CD4-positive, alpha-beta T cell treated with Interleukin-4 for 4 hours (primary cell): ENCODE measurements around the gene DVL2.

Experiments used
- DNase-seq: peaks from one replicate; pipeline ENCODE4 v3.0.0-alpha.2; 2020

DVL2 gene

DNA sequence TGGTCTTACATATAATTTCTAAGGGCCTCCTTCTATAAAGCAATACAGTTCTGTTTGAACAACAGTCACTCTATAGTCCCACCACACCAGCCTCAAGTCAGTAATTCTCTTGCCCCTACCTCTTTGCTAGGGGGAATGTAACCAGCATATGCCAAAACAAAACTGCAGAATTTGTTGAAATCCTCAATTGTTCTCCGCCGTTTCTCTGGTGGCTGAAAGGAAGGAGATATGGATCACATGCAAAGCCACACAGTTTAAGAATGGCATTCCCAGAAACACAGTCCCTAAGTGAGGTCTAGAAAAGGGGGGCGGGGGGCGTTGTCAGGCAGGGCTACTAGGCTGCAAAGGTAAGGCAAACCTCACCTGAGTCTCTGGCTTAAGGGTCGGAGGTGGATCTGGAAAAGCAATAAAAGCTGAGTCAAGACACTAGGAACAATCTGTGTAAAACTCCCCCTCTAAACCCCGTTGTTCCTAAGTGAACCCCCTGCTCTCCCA lies 3.0 kb upstream of the DVL2 start:
- no peak for DNase-seq

DNA sequence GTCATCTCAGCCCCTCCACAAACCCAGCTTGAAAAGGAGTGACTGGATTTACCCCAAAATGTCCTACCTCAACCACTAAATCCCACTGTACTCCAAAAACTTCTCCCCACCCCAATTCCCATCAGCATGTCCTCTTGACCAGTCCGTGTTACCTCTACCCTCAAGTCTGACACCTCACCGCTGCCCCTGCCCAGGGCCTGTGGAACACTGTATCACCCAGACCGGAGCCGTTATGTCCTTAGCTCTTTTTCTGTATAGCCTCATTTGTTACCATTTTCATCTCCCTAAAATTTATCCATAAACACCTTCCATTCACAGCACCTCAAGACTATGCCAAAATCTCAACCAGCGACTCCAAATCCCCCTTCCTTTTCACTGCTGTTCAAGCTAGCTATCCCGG lies 2.5 kb upstream of the DVL2 start:
- DNase-seq: no peak

DNA sequence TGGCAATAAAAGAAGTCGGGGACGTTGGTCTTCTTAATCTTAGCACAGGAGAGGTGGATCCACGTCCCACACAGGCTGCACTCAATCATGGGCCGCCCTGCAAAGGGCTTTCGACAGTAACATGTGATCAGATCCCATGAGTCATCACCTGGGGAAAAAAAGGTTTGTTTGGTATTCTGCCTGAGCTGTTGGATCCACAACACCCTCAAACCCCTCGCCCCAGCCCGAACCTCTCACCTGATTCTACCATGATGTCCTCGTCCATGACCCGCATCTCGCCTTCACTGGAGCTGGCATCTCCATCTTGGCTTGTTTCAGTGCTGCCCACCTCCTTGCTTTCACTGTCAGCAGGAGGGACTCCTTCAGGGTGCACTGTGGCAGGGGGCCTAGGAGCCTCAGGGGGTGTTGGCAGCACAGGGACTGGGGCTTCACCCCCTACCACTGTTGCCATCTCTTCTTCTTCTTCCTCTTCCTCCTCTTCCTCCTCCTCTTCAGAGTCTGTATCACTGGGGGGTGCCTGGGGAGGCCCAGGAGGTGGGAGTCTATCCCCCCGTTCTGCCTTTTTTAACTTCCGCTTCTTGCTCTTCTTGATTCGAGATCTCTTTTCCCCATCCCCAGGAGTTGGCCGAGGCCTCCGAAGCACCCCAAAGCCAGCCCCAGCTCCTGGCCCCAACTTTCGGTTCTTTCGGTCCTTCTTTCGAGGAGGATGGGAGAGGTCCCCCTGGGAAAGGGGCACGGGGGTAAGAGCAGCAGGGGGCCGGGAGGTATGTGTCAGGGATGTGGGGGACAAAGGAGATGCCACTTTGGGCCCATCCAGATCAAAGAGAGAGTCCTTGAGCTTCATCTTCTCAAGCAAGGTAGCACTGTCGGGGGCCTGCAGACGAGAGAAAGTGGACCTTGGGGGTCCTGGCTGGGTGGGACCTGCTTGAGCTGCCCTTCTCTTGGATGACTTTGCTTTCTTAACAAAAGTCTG lies 1.7 kb upstream of the DVL2 start:
- DNase-seq: no peak

DNA sequence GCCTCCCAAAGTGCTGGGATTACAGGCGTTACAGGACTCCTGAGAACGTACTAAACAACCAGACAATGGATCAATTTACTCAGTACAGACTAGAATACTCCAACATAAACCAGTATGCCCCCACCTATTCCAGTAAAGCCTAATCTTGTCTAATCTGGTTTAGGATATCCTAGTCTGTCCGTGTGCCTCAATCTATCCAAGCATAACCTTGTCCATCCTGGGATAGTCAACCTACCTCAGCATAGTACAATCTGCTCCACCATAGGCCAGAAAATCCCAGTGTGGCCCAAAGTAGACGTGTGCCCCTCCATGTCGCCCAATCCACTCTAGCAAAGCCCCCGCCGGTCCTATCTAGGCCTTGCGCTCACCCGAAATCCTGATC lies 625 bp downstream of the DVL2 start:
- no peak for DNase-seq

DNA sequence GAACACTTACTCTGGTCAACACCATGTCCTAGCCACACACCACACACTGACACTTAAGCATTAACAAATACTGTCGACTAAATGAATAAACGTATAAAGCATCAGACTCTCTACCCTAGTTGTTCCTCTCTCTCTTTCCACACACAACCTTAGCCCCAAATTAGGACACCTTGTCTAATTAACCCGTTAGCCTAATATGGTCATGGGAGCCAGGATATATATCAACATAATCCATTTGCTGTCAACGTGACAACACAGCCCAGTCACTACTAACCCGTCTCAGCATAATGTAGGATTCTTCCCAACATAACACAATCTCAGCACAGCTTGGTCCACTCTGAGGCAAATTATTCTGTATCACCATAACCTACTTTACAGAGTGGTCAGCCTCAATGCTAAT lies 2.2 kb downstream of the DVL2 start:
- DNase-seq: no peak

DNA sequence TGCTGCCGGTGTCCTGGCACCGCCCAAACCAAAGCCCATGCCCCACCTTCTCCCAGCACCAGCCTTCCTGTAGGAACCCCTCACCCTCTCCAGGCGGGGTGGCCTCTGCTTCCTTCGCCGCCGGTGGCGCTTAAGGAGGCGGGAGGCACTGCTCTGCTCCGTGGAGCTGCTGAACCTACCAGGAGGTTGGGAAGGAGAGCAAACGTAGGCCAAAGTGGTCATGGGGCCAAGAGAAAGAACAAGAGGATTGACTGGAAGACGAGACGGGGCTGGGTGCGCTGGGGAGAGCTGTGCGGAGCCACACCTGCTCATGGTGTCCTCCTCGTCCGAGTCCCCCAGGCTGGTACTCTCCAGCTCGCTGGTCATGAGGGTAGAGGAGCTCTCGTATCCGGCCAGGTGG lies 4.8 kb downstream of the DVL2 start:
- DNase-seq: no peak

DNA sequence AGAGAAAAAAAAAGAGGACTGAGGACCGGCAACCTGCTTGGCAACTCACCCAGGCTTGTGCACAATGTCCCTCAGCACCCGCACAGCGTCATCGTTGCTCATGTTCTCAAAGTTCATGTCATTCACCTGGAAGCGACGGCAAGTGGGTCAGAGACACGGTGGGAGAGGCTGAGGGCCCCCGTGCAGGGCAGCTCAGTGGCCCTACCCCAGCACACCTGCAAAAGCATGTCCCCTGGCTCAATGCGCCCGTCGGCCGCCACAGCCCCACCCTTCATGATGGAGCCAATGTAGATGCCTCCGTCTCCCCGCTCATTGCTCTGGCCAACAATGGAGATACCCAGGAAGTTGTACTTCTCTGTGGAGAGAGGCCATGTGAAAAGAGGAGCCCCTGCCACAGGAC lies 5.4 kb downstream of the DVL2 start:
- no peak for DNase-seq

DNA sequence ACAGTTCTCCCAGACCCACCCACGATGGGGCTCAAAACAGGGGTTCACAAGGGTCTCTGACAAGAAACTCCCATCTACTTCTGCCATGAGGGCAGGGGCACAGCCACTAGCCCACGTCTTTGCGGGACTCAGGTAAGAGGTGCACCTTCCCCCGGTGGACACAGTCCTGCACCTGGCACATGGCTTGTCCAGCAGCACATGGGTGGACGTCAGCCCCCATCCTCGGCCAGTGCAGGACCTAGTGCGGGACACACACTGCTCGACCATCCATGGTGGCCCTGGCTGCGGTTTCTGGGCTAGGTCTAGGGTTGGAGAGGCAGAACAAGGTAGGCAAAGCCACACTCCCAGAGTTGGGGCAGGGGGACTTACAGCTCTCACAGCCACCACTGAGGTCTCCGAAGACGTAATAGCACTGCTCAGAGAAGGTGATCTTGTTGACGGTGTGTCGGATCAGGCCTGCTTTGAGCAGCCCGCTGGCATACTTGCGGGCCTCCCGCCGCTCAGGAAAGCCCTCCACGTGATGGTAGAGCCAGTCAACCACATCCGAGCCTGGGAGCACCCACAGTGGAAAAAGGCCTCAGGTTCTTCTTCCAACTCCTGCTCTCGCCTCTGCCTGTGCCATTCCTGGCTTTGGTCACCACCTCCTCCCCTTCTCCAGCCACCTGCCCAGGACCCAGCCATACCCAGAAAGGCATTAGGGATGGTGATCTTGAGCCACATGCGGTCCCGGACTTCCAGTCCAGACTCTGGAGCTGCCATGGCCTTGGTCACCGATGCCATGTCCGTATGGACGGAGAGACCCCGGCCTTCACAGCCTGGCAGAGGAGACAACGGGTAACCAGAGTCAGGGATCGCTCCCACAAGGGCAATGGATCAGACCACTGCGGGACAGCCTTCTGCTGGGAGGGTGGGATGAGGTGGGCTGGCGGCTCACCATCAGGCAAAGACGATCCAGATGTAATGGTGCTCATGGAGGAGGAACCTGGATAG lies 7.3 kb downstream of the DVL2 start:
- DNase-seq: no peak

DNA sequence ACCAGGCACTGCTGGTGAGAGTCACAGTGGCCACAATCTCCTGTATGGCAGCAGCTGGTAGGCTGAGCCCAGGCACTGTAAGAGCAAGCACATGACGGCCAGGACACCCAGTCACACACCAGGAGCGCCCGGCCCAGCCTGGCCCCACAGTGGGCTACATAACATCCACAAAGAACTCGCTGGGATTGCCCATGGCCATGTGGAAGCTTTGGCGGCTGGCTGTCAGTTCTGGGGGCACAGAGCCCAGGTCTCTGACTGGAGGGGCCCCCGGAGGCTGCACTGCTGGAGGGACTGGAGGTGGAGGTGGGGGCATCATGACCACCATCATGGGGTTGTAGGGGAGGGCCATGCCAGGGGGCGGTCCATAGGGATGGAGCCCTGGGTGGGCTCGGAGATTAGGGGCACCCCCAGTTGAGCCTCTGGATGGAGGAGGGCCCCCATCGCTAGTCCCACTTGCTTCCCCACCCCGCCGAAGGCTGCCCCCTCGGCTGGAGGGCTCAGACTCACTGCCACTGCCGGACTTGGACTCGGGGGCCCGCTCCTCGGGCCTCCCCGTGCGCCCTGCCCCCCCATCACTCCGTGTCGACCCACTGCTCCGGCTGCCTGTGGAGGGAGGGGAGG lies 8.5 kb downstream of the DVL2 start:
- DNase-seq: no peak

DNA sequence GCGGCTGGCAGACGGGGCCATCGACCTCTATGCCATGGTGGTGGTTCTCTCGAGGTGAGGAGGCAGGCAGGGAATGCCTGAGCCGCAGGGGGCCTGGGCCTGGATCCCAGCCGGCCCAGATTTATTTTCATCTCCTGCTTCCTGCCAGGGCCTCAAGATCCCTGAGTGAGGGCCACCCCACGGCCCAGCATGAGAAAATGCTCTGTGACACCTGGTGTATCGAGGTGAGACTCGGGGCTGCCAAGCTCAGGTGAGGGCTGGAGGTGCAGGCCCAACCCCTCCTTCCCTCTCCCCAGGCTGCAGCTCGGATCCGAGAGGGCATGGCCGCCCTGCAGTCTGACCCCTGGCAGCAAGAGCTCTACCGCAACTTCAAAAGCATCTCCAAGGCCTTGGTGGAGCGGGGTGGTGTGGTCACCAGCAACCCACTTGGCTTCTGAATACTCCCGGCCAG lies 9.6 kb downstream of the DVL2 start:
- no peak for DNase-seq

DNA sequence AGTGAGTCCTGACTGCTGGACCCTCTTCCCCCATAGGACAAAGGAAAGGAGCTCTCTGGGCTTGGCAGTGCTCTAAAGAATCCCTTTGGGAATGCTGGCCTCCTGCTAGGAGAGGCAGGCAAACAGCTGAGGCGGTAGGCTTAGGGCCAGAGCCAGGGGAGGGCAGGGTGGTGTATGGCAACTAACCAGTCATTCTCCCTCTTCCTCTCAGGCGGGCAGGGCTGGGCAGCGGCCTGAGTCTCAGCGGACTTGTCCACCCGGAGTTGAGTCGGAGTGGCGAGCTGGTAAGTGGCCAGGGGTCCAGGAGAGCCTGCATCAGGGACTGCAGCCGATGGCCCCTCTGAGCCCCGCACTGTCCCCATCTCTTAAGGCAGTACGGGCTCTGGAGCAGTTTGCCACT lies 10.2 kb downstream of the DVL2 start:
- DNase-seq: no peak

DNA sequence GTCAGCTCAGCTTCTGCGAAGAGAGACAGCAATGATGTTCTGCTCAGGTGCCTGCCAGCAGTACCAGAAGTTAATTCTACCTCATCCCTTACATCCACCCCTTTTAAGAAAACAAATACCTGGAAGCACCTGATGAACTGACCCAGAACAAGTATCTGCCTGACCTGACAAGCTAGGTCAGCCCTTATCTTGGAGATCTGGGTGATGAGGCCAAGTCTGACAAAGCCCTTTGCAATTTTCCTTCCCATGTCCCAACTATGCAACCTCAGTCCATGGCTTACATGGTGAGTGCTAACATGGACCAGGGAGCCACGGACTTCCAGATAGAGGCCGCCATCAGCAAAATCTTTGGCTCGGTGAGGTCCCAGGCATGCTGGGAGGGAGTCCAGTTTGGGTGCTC lies 10.9 kb downstream of the DVL2 start:
- DNase-seq: no peak

DNA sequence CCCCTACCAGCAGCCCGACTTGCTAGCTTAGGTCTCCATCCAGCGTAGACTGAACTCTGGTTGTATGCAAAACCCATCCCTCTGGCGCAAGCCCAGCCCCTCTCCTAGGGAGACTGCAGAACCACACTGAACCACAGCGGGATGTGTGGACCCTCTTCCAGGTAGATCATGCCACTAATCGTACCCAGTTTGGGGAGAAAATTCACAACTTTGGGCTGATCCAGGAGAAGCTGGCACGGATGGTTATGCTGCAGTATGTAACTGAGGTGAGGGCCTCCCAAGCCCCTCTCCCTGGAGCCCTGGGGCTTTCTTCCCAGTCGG lies 11.4 kb downstream of the DVL2 start:
- no peak for DNase-seq

DNA sequence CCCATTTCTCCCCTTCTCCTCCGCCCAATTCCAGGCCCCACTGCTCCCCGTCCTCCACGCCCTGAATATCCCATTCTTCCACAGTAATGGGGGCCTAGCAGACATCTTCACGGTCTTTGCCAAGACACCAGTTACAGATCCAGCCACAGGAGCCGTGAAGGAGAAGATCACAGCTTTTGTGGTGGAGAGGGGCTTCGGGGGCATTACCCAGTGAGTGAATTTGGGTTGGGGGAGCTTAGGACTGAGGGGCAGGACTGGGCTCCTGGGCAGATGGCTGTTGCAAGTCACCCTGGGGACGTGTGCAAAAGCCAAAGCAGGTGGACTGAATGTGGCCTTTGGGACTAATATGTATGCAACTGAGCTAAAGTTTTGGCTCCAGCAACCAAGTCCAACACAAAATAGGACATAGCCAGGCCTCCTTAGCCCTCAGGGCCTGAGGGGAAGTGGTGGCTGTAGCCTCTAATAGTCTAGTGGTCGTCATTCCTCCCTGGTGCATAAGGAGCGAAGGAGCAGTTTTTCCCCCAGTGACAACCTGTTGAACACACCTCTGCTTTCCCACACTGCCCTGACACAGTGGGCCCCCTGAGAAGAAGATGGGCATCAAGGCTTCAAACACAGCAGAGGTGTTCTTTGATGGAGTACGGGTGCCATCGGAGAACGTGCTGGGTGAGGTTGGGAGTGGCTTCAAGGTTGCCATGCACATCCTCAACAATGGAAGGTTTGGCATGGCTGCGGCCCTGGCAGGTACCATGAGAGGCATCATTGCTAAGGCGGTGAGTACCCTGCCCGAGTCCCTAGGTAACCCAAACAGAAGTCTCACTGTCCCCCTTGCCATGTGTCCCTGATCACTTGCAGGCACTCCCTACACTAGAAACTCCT lies 12.0 kb downstream of the DVL2 start:
- DNase-seq: no peak

DNA sequence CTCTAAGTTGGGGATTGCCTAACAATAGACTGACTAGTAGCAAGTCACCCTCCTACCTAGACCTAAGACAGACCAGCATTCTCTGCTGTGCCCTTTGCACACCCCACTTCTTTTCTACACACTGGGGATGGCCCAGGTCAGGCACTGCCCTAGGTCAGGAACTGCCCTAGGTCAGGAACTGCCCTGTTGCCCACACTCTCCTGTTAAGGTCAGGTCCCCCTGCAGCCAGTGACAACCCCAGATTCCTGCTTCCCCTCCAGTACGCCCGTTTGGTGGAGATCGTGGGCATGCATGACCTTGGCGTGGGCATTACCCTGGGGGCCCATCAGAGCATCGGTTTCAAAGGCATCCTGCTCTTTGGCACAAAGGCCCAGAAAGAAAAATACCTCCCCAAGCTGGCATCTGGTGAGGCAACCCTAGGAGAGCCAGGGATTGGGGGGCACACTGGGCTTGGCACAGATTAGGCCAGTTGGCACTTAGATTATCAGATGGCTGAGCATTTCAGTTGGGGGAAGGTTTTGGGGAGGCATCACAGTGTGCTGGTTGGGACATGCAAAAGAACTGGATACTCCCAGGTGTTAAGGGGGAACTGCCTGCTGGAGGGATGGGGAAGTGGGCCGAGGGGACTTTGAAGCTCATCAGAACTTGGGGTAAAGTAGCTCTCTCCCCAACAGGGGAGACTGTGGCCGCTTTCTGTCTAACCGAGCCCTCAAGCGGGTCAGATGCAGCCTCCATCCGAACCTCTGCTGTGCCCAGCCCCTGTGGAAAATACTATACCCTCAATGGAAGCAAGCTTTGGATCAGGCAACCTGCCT lies 12.8 kb downstream of the DVL2 start:
- DNase-seq: no peak

DNA sequence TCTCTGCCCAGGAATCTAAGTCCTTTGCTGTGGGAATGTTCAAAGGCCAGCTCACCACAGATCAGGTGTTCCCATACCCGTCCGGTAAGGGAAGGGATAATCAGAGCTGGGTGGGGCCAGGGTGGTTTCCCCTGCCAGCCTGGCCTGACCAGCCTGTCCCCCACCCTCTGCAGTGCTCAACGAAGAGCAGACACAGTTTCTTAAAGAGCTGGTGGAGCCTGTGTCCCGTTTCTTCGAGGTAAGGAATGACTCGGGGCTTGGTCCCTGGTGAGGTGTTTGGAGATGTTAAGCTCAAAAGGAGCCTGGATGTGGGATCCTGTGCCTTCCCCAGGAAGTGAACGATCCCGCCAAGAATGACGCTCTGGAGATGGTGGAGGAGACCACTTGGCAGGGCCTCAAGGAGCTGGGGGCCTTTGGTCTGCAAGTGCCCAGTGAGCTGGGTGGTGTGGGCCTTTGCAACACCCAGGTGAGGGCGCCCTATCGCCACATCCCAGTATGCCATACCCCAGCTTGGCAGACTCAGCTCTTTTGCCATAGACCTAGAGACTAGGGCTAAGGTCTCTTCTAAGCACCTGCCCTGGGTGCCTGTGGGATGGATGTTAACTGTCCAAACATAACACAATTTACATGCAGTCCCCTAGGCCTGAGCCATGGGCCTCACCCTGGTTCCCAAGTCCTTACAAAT lies 13.6 kb downstream of the DVL2 start:
- peak; percentile 54 for DNase-seq

DNA sequence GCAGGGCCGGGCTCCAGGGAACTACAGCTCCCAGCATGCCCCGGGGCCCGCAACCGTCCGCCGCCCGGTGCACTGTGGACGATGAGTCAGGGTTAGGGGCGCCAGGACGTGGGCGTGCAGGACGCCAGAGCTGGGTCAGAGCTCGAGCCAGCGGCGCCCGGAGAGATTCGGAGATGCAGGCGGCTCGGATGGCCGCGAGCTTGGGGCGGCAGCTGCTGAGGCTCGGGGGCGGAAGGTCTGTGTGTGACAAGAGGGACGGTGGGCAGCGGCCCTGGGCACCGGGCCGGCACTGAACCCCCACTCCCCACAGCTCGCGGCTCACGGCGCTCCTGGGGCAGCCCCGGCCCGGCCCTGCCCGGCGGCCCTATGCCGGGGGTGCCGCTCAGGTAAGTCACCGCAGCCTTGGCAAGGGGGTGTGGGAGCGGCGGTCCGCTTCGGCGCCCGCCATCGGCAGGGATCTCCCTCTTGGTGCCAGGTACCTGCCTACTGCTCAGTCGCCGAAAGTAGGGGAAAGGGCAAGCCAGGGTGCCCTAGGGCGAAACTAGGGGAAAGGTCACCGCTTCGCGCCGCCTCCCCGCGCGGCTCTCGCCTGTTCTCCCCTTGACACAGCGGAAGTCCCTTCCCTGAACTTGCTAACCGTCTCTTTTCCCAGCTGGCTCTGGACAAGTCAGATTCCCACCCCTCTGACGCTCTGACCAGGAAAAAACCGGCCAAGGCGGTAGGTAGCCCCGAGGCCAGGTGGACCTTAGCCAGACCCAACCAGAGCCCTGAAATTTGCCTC lies 14.3 kb downstream of the DVL2 start, which contains the start of the genes ACADVL and DLG4:
Gene ACADVL, plus strand, starts transcription at position 127 of the 781 bp plus-strand sequence. Its CDS starts 47 bp downstream, at position 174.
Gene DLG4, minus strand, starts transcription at position 25 of the 781 bp plus-strand sequence.
- peak; percentile 81 for DNase-seq

DNA sequence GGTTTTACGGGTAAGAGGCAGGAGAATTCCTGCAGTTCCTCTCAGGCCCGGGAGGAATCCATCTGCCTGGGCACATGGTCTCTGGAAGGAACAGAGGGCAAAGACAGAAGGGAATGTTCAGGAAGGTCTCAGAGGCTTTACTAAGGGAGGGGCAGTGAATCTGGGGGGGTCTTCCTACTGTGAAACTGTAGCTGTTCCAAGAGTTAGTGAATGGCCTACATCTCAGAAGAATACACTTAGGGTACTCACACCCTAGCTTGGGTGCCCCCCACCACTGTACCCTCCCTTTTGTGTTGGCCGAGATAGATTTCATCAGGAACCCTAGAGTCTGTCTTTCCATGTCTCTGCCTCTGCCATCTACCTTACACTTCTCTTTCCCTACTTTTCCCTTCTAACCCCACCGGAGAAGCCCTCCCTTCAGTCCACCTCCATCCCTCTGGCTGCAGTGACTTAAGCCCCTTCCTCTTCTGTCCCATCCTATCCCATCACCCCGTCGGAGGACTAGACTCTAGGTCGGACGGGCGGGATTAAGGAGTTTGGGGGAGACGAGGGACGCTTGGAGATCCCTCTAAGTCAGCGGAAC lies 15.0 kb downstream of the DVL2 start:
- no peak for DNase-seq

DNA sequence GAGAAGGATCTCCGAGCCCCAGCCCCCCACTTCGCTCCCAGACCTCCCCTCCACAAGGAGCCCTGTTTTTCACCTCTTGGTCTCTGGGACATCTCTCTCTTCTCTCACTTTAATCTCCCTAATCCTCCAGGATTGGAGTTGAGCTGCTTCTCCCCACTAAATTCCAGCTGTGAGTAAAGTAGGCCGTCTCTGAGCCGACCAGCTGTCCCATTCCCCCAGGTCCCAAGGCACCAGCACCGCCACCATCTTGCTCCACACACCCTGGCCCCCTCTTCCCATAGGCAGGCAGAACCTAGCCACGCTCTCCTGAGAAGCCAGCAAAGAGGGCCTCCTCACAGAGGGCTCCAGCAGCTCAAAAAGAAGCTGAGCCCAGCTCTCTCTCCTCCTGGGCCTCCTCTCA lies 15.6 kb downstream of the DVL2 start:
- no peak for DNase-seq
